RWPE2 (cell line): Measurements from ENCODE around the gene RAD52.

Experiments used
- ATAC-seq: fragments of 200-7000 bp; cut with Tn5 transposase; 3 replicates; pipeline ENCODE4 v1.9.1; 2021; ENCODE audit warnings: low read depth
- DNase-seq: peaks from one replicate; pipeline ENCODE4 v3.0.0-alpha.2; 2020; ENCODE audit warnings: low spot score
- H3K27ac ChIP-seq: fragments of 450-650 bp; 2 replicates; pipeline ENCODE4 v1.5.1; 2017; ENCODE audit warnings: mild to moderate bottlenecking; ENCODE audit not compliant: poor library complexity, severe bottlenecking
- H3K27me3 ChIP-seq: fragments of 250-450 bp; sonication (Bioruptor Pico); 2 replicates; pipeline ENCODE4 v1.5.1; 2021; ENCODE audit warnings: mild to moderate bottlenecking, moderate library complexity; ENCODE audit not compliant: insufficient read depth, poor library complexity, severe bottlenecking
- H3K36me3 ChIP-seq: fragments of 250-450 bp; sonication (Bioruptor Pico); 2 replicates; pipeline ENCODE4 v1.5.1; 2020; ENCODE audit warnings: low read depth, mild to moderate bottlenecking, moderate library complexity
- H3K4me1 ChIP-seq: fragments of 250-450 bp; sonication (Bioruptor Pico); 2 replicates; pipeline ENCODE4 v1.5.1; 2021; ENCODE audit warnings: mild to moderate bottlenecking, moderate library complexity; ENCODE audit not compliant: insufficient read depth, poor library complexity, severe bottlenecking
- H3K4me3 ChIP-seq: fragments of 250-450 bp; sonication (Bioruptor Pico); 2 replicates; pipeline ENCODE4 v1.5.1; 2021; ENCODE audit warnings: mild to moderate bottlenecking, moderate library complexity; ENCODE audit not compliant: severe bottlenecking
- H3K9me3 ChIP-seq: fragments of 250-450 bp; sonication (Bioruptor Pico); 2 replicates; pipeline ENCODE4 v1.5.1; 2021; ENCODE audit warnings: mild to moderate bottlenecking, moderate library complexity; ENCODE audit not compliant: severe bottlenecking
- CTCF ChIP-seq: fragments of 450-650 bp; IDR thresholded peaks from one replicate; pipeline ENCODE4 v1.5.1; 2017; ENCODE audit warnings: mild to moderate bottlenecking, moderate library complexity; ENCODE audit not compliant: poor library complexity, severe bottlenecking

Gene RAD52

GRCh38 chr12:949453-950191 is at the start of gene RAD52:
Gene RAD52, minus strand, starts transcription at chr12:949694. Its CDS starts 16,636 bp downstream, at chr12:933058.
- peak; percentile 84 for ATAC-seq
- peak; percentile 99 for DNase-seq
- no peaks in the 10 kb centered on the region for H3K27me3 ChIP-seq

GRCh38 chr12:998020-998874 is 48.8 kb upstream of the RAD52 start:
- Histone ChIP-seq H3K27me3 (no peaks in the 10 kb centered on the region), H3K4me3 (no peak overlapping the region), H3K36me3 (peaks cover 18% of the 10 kb centered on the region), H3K4me1 (peaks cover 19% of the 10 kb centered on the region), H3K27ac (no peak overlapping the region), H3K9me3 (no peaks in the 10 kb centered on the region)
- TF ChIP-seq CTCF, result no peak
- no peak for ATAC-seq
- no peak for DNase-seq

More at GRCh38 chr12:949453-950191, at the start of gene RAD52:
- Histone ChIP-seq H3K9me3 (no peaks in the 10 kb centered on the region), H3K4me3 (peak within 1 kb of the TSS; percentile 76), H3K36me3 (peaks cover 10% of the 10 kb centered on the region; the same call in 1 of the 2 replicates), H3K4me1 (peaks cover 19% of the 10 kb centered on the region), H3K27ac (peak within 1 kb of the TSS; percentile 93)
- peak; percentile 100 for TF ChIP-seq CTCF

GRCh38 chr12:997505-997904 is 48.0 kb upstream of the RAD52 start:
- Histone ChIP-seq H3K9me3 (no peaks in the 10 kb centered on the region), H3K27me3 (no peaks in the 10 kb centered on the region), H3K4me3 (no peak overlapping the region), H3K4me1 (peaks cover 26% of the 10 kb centered on the region), H3K27ac (no peak overlapping the region), H3K36me3 (peaks cover 18% of the 10 kb centered on the region)
- ATAC-seq, result no peak
- no peak for TF ChIP-seq CTCF
- no peak for DNase-seq

GRCh38 chr12:996881-997280 is 47.4 kb upstream of the RAD52 start:
- no peak for ATAC-seq
- H3K27ac ChIP-seq, result no peak overlapping the region
- no peak overlapping the region for H3K4me3 ChIP-seq
- peaks cover 27% of the 10 kb centered on the region for H3K4me1 ChIP-seq
- TF ChIP-seq CTCF, result no peak
- H3K9me3 ChIP-seq, result no peaks in the 10 kb centered on the region
- H3K36me3 ChIP-seq, result peaks cover 18% of the 10 kb centered on the region
- DNase-seq, result no peak
- no peaks in the 10 kb centered on the region for H3K27me3 ChIP-seq
